B cell (primary cell): ENCODE results near the gene GC. TPM values are rescaled to one million over a fixed set of nuclear protein-coding genes. Genes with fewer than 3 reads are reported as not detected.

Experiments
- ATAC-seq: fragments of 200-7000 bp; cut with Tn5 transposase; one replicate; pipeline ENCODE4 v1.10.0; 2021; ENCODE audit warnings: low read depth, mild to moderate bottlenecking, moderate number of reproducible peaks, moderate library complexity
- CTCF ChIA-PET: fragments of 350-600 bp; sonication (Branson Sonifier 250); formaldehyde crosslinking; loops from one replicate; lab custom pipeline; 2021; ENCODE audit warnings: antibody characterized with exemption, inconsistent platforms; lab: Charles Lee
- POLR2A ChIA-PET: fragments of 350-600 bp; sonication (Branson Sonifier 250); formaldehyde crosslinking; loops from one replicate; lab custom pipeline; 2021; ENCODE audit warnings: antibody characterized with exemption; lab: Charles Lee
- DNase-seq: peaks from one replicate; pipeline ENCODE4 v3.0.0; 2013
- H2AFZ ChIP-seq: 2 replicates; pipeline ENCODE4 v1.6.1; 2012; ENCODE audit warnings: mild to moderate bottlenecking, low read depth, low read length; ENCODE audit not compliant: insufficient read depth, poor library complexity, severe bottlenecking
- H3K27ac ChIP-seq, 2 donors: 1 replicate in 1 of 2; 2 replicates in 1 of 2; pipeline ENCODE4 v1.5.1; 2012 to 2013; ENCODE audit warnings: low read length in 2 of 2, mild to moderate bottlenecking in 2 of 2, moderate library complexity in 1 of 2
- H3K27me3 ChIP-seq, 4 experiments: fragments of 200-600 bp in 1 of 4; sonication (generic) in 1 of 4; replicated peaks in 1 of 4; 1 replicate in 2 of 4; 2 replicates in 2 of 4; pipeline versions ENCODE4 v1.6.1 to v1.7.0; 2013 to 2016; ENCODE audit warnings: low read length in 3 of 4, mild to moderate bottlenecking in 2 of 4, mixed read lengths in 1 of 4, moderate library complexity in 1 of 4; ENCODE audit not compliant: insufficient read depth in 4 of 4, control insufficient read depth in 3 of 4; ENCODE audit errors: control extremely low read depth in 1 of 4
- H3K36me3 ChIP-seq, 2 experiments: replicated peaks in 1 of 2; 1 replicate in 1 of 2; 2 replicates in 1 of 2; pipeline versions ENCODE4 v1.6.1 to v1.7.1; 2013; ENCODE audit warnings: low read length in 1 of 2; ENCODE audit not compliant: insufficient read depth in 2 of 2, control insufficient read depth in 1 of 2; ENCODE audit errors: control extremely low read depth in 1 of 2, extremely low read depth in 1 of 2
- H3K4me1 ChIP-seq, 2 donors: fragments of 200-600 bp in 1 of 2; sonication (generic) in 1 of 2; 1 replicate in 1 of 2; 2 replicates in 1 of 2; pipeline versions ENCODE4 v1.5.1 to v1.6.1; 2013 to 2017; ENCODE audit warnings: low read length in 2 of 2; ENCODE audit not compliant: control insufficient read depth in 2 of 2, insufficient read depth in 2 of 2
- H3K4me2 ChIP-seq: replicated peaks from 2 replicates; pipeline ENCODE3; 2012; ENCODE audit warnings: mild to moderate bottlenecking, low read depth, low read length; ENCODE audit not compliant: poor library complexity, severe bottlenecking
- H3K4me3 ChIP-seq, 5 experiments: fragments of 200-600 bp in 1 of 5; sonication (generic) in 1 of 5; 1 replicate in 3 of 5; 2 replicates in 2 of 5; pipeline versions ENCODE4 v1.5.1 to v1.7.0; 2011 to 2016; ENCODE audit warnings: low read length in 4 of 5, mild to moderate bottlenecking in 4 of 5, low read depth in 2 of 5, control low read depth in 1 of 5, moderate library complexity in 1 of 5; ENCODE audit not compliant: insufficient read depth in 1 of 5; ENCODE audit errors: control extremely low read depth in 1 of 5, extremely low read depth in 1 of 5
- H3K79me2 ChIP-seq: fragments of 200-600 bp; sonication (generic); one replicate; pipeline ENCODE4 v1.6.0; 2016; ENCODE audit warnings: low read length; ENCODE audit not compliant: control insufficient read depth, insufficient read depth
- H3K9ac ChIP-seq: fragments of 200-600 bp; sonication (generic); 2 replicates; pipeline ENCODE4 v1.6.1; 2017; ENCODE audit warnings: mild to moderate bottlenecking, low read length, moderate library complexity
- H3K9me3 ChIP-seq, 3 donors: one replicate each; pipeline versions ENCODE4 v1.6.1 to v1.7.1; 2013; ENCODE audit warnings: low read length in 2 of 3; ENCODE audit not compliant: control insufficient read depth in 2 of 3, insufficient read depth in 1 of 3; ENCODE audit errors: control extremely low read depth in 1 of 3
- H4K20me1 ChIP-seq: 2 replicates; pipeline ENCODE4 v1.6.0; 2012; ENCODE audit warnings: mild to moderate bottlenecking, low read length; ENCODE audit not compliant: insufficient read depth, control insufficient read depth, poor library complexity, severe bottlenecking
- H3K27ac Mint-ChIP-seq: one replicate; pipeline ENCODE4 v1.8.0; 2021; ENCODE audit warnings: mixed read lengths
- H3K27me3 Mint-ChIP-seq: one replicate; pipeline ENCODE4 v1.8.0; 2021; ENCODE audit warnings: mixed read lengths
- H3K4me1 Mint-ChIP-seq: one replicate; pipeline ENCODE4 v1.8.0; 2021; ENCODE audit warnings: mixed read lengths
- H3K4me3 Mint-ChIP-seq: one replicate; pipeline ENCODE4 v1.8.0; 2021; ENCODE audit warnings: mixed read lengths
- H3K9me3 Mint-ChIP-seq: one replicate; pipeline ENCODE4 v1.8.0; 2022; ENCODE audit warnings: mixed read lengths; ENCODE audit not compliant: insufficient read depth
- CTCF ChIP-seq: fragments of 200-600 bp; IDR thresholded peaks from one replicate; pipeline ENCODE4 v1.8.0; 2022; ENCODE audit warnings: antibody characterized with exemption, mild to moderate bottlenecking
- EZH2 ChIP-seq: IDR thresholded peaks from 2 replicates; pipeline ENCODE4 v1.6.1; 2012; ENCODE audit warnings: borderline replicate concordance, low read depth, mild to moderate bottlenecking, moderate library complexity, low read length; ENCODE audit not compliant: insufficient read depth, poor library complexity, severe bottlenecking
- WGBS: methylation state at CpG from one replicate; pipeline ENCODE4 v1.1.5; 2013; ENCODE audit warnings: missing lambda C conversion rate; ENCODE audit not compliant: insufficient coverage; 5-methylcytosine and 5-hydroxymethylcytosine counted together
- intact Hi-C: fragments of 100-400 bp; cut with micrococcal nuclease; formaldehyde crosslinking; loops from one replicate; pipeline ENCODE4 v1.10.0; 2022
- polyA plus RNA-seq: library from polyadenylated mRNA; depleted of rRNA; stranded (reverse); fragments of >200 nt; gene quantifications from 2 replicates; pipeline ENCODE4 v1.2.3, GENCODE V29; 2012
- total RNA-seq, 2 donors: library from RNA; stranded (reverse); fragments of 120-200 nt in 1 of 2; gene quantifications; 1 replicate in 1 of 2; 2 replicates in 1 of 2; pipeline versions ENCODE4 v1.2.3 to v1.2.4, GENCODE V29; 2013 to 2022

GC gene
- total and polyA plus RNA-seq, 2 donors (not counting 1 experiment from before 2014, with no cell fraction given) = not detected

GRCh38 chr4:71777891-71778290 lies 6.0 kb downstream of the GC start:
- H4K20me1 ChIP-seq = no peaks in the 10 kb centered on the region
- H3K9me3 Mint-ChIP-seq = no peaks in the 10 kb centered on the region
- H3K9me3 ChIP-seq = no peaks in the 10 kb centered on the region
- POLR2A ChIA-PET = no interaction called here
- no peaks in the 10 kb centered on the region for H3K4me1 Mint-ChIP-seq
- H3K4me3 Mint-ChIP-seq = no peak overlapping the region
- H3K27ac ChIP-seq = no peak overlapping the region
- H2AFZ ChIP-seq = no peak overlapping the region
- H3K27me3 Mint-ChIP-seq = no peaks in the 10 kb centered on the region
- no peaks in the 10 kb centered on the region for H3K4me1 ChIP-seq
- DNase-seq (no peak), ATAC-seq (no peak)
- H3K9ac ChIP-seq = no peak overlapping the region
- H3K4me2 ChIP-seq = no peak overlapping the region
- CTCF ChIA-PET = no interaction called here
- no peaks in the 10 kb centered on the region for H3K36me3 ChIP-seq
- intact Hi-C loops = no loop called here
- H3K27ac Mint-ChIP-seq = no peak overlapping the region
- no peaks in the 10 kb centered on the region for H3K79me2 ChIP-seq
- no peaks in the 10 kb centered on the region for H3K27me3 ChIP-seq
- TF ChIP-seq EZH2 (no peak), CTCF (no peak)
- H3K4me3 ChIP-seq = no peak overlapping the region

GRCh38 chr4:71775449-71775848 lies 8.4 kb downstream of the GC start:
- Histone ChIP-seq H3K27ac (no peak overlapping the region), H3K4me3 (no peak overlapping the region), H3K9ac (no peak overlapping the region), H3K79me2 (no peaks in the 10 kb centered on the region), H4K20me1 (no peaks in the 10 kb centered on the region), H3K4me1 (no peaks in the 10 kb centered on the region), H3K9me3 (no peaks in the 10 kb centered on the region), H3K36me3 (no peaks in the 10 kb centered on the region), H2AFZ (no peak overlapping the region), H3K4me2 (no peak overlapping the region), H3K27me3 (no peaks in the 10 kb centered on the region)
- Mint-ChIP-seq H3K4me1 (no peaks in the 10 kb centered on the region), H3K27ac (no peak overlapping the region), H3K4me3 (no peak overlapping the region), H3K9me3 (no peaks in the 10 kb centered on the region), H3K27me3 (no peaks in the 10 kb centered on the region)
- DNase-seq (no peak), ATAC-seq (no peak)
- TF ChIP-seq EZH2 (no peak), CTCF (no peak)
- intact Hi-C loops = no loop called here
- CTCF ChIA-PET = no interaction called here
- POLR2A ChIA-PET = no interaction called here
- WGBS = no CpG with 5 or more reads among the region's 2 CpGs
